Esophagus squamous epithelium (tissue), 5 donors: ENCODE results near the gene RIN3. TPM values are rescaled to one million over a fixed set of nuclear protein-coding genes. Genes with fewer than 3 reads are reported as not detected.

Source experiments
- DNase-seq: peaks from one replicate; lab custom pipeline; 2025; lab: John Stamatoyannopoulos, UW
- H3K27ac ChIP-seq, 4 donors: fragments of 200-600 bp; sonication (generic); one replicate each; pipeline ENCODE4 v1.5.1; 2016 to 2019; ENCODE audit warnings: mild to moderate bottlenecking in 1 of 4
- H3K27me3 ChIP-seq, 4 donors: fragments of 200-600 bp; sonication (generic); 1 replicate in 3 of 4; 2 replicates in 1 of 4; pipeline versions ENCODE4 v1.5.1 to v1.6.0; 2017 to 2021; ENCODE audit warnings: antibody characterized with exemption in 1 of 4
- H3K36me3 ChIP-seq, 3 donors: fragments of 200-600 bp; sonication (generic); one replicate each; pipeline ENCODE4 v1.5.1; 2016 to 2019
- H3K4me1 ChIP-seq, 3 donors: fragments of 200-600 bp; sonication (generic); one replicate each; pipeline ENCODE4 v1.5.1; 2017 to 2019
- H3K4me3 ChIP-seq, 4 donors: fragments of 200-600 bp; sonication (generic); 1 replicate in 3 of 4; 2 replicates in 1 of 4; pipeline ENCODE4 v1.5.1; 2016 to 2019; ENCODE audit warnings: mild to moderate bottlenecking in 2 of 4, moderate library complexity in 1 of 4
- H3K9me3 ChIP-seq, 3 donors: fragments of 200-600 bp; sonication (generic); one replicate each; pipeline ENCODE4 v1.5.1; 2016 to 2019
- CTCF ChIP-seq, 6 experiments: fragments of 450-650 bp in 4 of 6; fragments of 200-600 bp in 2 of 6; sonication (generic) in 2 of 6; IDR thresholded peaks; one replicate each; pipeline ENCODE4 v1.5.1; 2016 to 2019; ENCODE audit warnings: antibody characterized with exemption in 6 of 6, mild to moderate bottlenecking in 4 of 6, moderate library complexity in 4 of 6
- POLR2A ChIP-seq, 4 donors: fragments of 450-650 bp; IDR thresholded peaks; one replicate each; pipeline ENCODE4 v1.6.1; 2017; ENCODE audit warnings: antibody characterized with exemption in 4 of 4, mild to moderate bottlenecking in 4 of 4, moderate library complexity in 3 of 4
- WGBS, 2 donors: methylation state at CpG; one replicate each; pipeline ENCODE4 v1.1.5; 2018; 5-methylcytosine and 5-hydroxymethylcytosine counted together
- intact Hi-C: fragments of 100-400 bp; cut with DNase I; formaldehyde crosslinking; loops from one replicate; pipeline ENCODE4 v1.15.0; 2022
- total RNA-seq, 4 donors: library from RNA; depleted of rRNA; stranded (reverse); fragments of >200 nt; gene quantifications; one replicate each; pipeline ENCODE4 v1.1.0, GENCODE V29; 2016
- donor health status: DM: yes; HTN: yes; CAD: no.

Gene RIN3
- total RNA-seq, 4 donors from 2014 or later, result 1.9 to 9.7 (median 4.4) TPM

GRCh38 chr14:92625213-92625612 is 111.6 kb downstream of the RIN3 start:
- TF ChIP-seq POLR2A (IDR thresholded peaks at IDR 0.05), result no peak
- no peak for TF ChIP-seq CTCF (IDR thresholded peaks at IDR 0.05)
- Histone ChIP-seq H3K27ac (no peak overlapping the region), H3K4me1 (no peaks in the 10 kb centered on the region), H3K27me3 (no peaks in the 10 kb centered on the region), H3K9me3 (peaks cover 0 to 41% (median 19%) of the 10 kb centered on the region in 3 donors), H3K36me3 (peaks cover 0 to 12% (median 0%) of the 10 kb centered on the region in 3 donors), H3K4me3 (no peak overlapping the region)
- 75 to 77% methylated on average over 5 of the region's 5 CpGs for WGBS, 2 donors
- intact Hi-C loops, result no loop called here
- DNase-seq, result no peak

- H3K27me3 ChIP-seq, result no peaks in the 10 kb centered on the region
- H3K4me3 ChIP-seq, result no peak overlapping the region
- peaks cover 0 to 41% (median 19%) of the 10 kb centered on the region in 3 donors for H3K9me3 ChIP-seq
- intact Hi-C loops, result no loop called here
- peaks cover 0 to 12% (median 0%) of the 10 kb centered on the region in 3 donors for H3K36me3 ChIP-seq
- no peak for DNase-seq
- TF ChIP-seq POLR2A (IDR thresholded peaks at IDR 0.05) (no peak), CTCF (IDR thresholded peaks at IDR 0.05) (no peak)
- H3K27ac ChIP-seq, result no peak overlapping the region
- WGBS, 2 donors, result 75 to 85% methylated on average over 3 of the region's 3 CpGs
- H3K4me1 ChIP-seq, result no peaks in the 10 kb centered on the region
Observed at GRCh38 chr14:92626041-92626440, 112.5 kb downstream of the RIN3 start.

- Histone ChIP-seq H3K4me3 (no peak overlapping the region), H3K27me3 (no peaks in the 10 kb centered on the region), H3K36me3 (peaks cover 0 to 4% (median 0%) of the 10 kb centered on the region in 3 donors), H3K4me1 (no peaks in the 10 kb centered on the region), H3K27ac (no peak overlapping the region), H3K9me3 (peaks cover 0 to 26% (median 10%) of the 10 kb centered on the region in 3 donors)
- WGBS, 2 donors, result 93 to 100% methylated on average over 4 to 6 of the region's 7 CpGs
- intact Hi-C loops, result no loop called here
- no peak for DNase-seq
- TF ChIP-seq CTCF (IDR thresholded peaks at IDR 0.05) (no peak), POLR2A (IDR thresholded peaks at IDR 0.05) (no peak)
Observed at GRCh38 chr14:92627707-92628215, 114.2 kb downstream of the RIN3 start.

- intact Hi-C loops, result no loop called here
Observed at GRCh38 chr14:92628636-92629035, 115.1 kb downstream of the RIN3 start.

More at GRCh38 chr14:92628636-92629035, 115.1 kb downstream of the RIN3 start:
- Histone ChIP-seq H3K27ac (no peak overlapping the region), H3K9me3 (peaks cover 0 to 25% (median 10%) of the 10 kb centered on the region in 3 donors), H3K4me3 (no peak overlapping the region), H3K36me3 (peaks cover 0 to 4% (median 0%) of the 10 kb centered on the region in 3 donors), H3K4me1 (peaks cover 0 to 7% (median 0%) of the 10 kb centered on the region in 3 donors), H3K27me3 (no peaks in the 10 kb centered on the region)
- DNase-seq, result no peak
- TF ChIP-seq CTCF (IDR thresholded peaks at IDR 0.05) (no peak), POLR2A (IDR thresholded peaks at IDR 0.05) (no peak)
- 75 to 84% methylated on average over 2 of the region's 2 CpGs for WGBS, 2 donors
